Hypothalamus (tissue), 51 donors: ENCODE measurements around the gene LUZP4.
"Not testable (repeated sequence)": the region's sequence is repeated elsewhere in the genome, so short reads cannot be mapped to it uniquely, and the experiment has no call there.

Experiments
- DNase-seq, 51 donors: peaks; one replicate each; lab custom pipeline; 2025; lab: John Stamatoyannopoulos, UW

Gene LUZP4

GRCh38 chrX:115289465-115289864 is at the start of gene LUZP4:
Gene LUZP4, plus strand, starts transcription at chrX:115289715. Its CDS starts 45 bp downstream, at chrX:115289760.
- DNase-seq = no peak

GRCh38 chrX:115251458-115252233 is 37.9 kb upstream of the LUZP4 start:
- no peak for DNase-seq

GRCh38 chrX:115255003-115255402 is 34.5 kb upstream of the LUZP4 start:
- no peak for DNase-seq

GRCh38 chrX:115257711-115258110 is 31.8 kb upstream of the LUZP4 start:
- no peak for DNase-seq

- DNase-seq = no peak
Measured at GRCh38 chrX:115259238-115259875, 30.2 kb upstream of the LUZP4 start.

GRCh38 chrX:115260330-115260729 is 29.2 kb upstream of the LUZP4 start:
- no peak for DNase-seq

GRCh38 chrX:115261148-115261547 is 28.4 kb upstream of the LUZP4 start:
- DNase-seq = no peak

GRCh38 chrX:115264009-115264408 is 25.5 kb upstream of the LUZP4 start:
- DNase-seq = no peak

- no peak for DNase-seq
Measured at GRCh38 chrX:115266300-115266699, 23.2 kb upstream of the LUZP4 start.

- no peak for DNase-seq
Measured at GRCh38 chrX:115268421-115268820, 21.1 kb upstream of the LUZP4 start.

- DNase-seq = no peak
Measured at GRCh38 chrX:115269051-115269683, 20.3 kb upstream of the LUZP4 start.

- peak in 3 of 51 donors; percentile 0 to 3 (median 0) for DNase-seq
Measured at GRCh38 chrX:115284877-115285276, 4.6 kb upstream of the LUZP4 start.

- no peak for DNase-seq
Measured at GRCh38 chrX:115297189-115297588, 7.7 kb downstream of the LUZP4 start.

GRCh38 chrX:115311139-115311538 is 21.6 kb downstream of the LUZP4 start:
- no peak for DNase-seq

- peak in 32 of 51 donors; percentile 1 to 55 (median 11) for DNase-seq
Measured at GRCh38 chrX:115311601-115312001, 22.1 kb downstream of the LUZP4 start.

- no peak for DNase-seq
Measured at GRCh38 chrX:115318139-115318538, 28.6 kb downstream of the LUZP4 start.

- no peak for DNase-seq
Measured at GRCh38 chrX:115322375-115322774, 32.9 kb downstream of the LUZP4 start.

- DNase-seq = peak in 25 of 51 donors; percentile 0 to 27 (median 9)
Measured at GRCh38 chrX:115324194-115324593, 34.7 kb downstream of the LUZP4 start.

- DNase-seq = not testable (repeated sequence)
Measured at GRCh38 chrX:115329282-115329681, 39.8 kb downstream of the LUZP4 start.

GRCh38 chrX:115330498-115331168 is 41.1 kb downstream of the LUZP4 start:
- peak in 32 of 51 donors; percentile 0 to 38 (median 5) for DNase-seq

GRCh38 chrX:115332832-115333231 is 43.3 kb downstream of the LUZP4 start:
- DNase-seq = no peak
